H1 (cell line): Measurements from ENCODE around the gene EBF3.

Experiments used
- CREB1 ChIP-seq: IDR thresholded peaks from 2 replicates; pipeline ENCODE4 v1.6.1; 2012; ENCODE audit warnings: inconsistent platforms
- EP300 ChIP-seq, 2 experiments: IDR thresholded peaks; 1 replicate in 1 of 2; 2 replicates in 1 of 2; pipeline ENCODE4 v1.6.1; 2011 to 2012; ENCODE audit warnings: low read depth in 2 of 2, low read length in 2 of 2, mild to moderate bottlenecking in 2 of 2, borderline replicate concordance in 1 of 2, inconsistent platforms in 1 of 2, moderate library complexity in 1 of 2
- GTF2F1 ChIP-seq: IDR thresholded peaks from 2 replicates; pipeline ENCODE4 v1.6.1; 2012; ENCODE audit warnings: low read depth, low read length, improper control_type of control experiment, borderline replicate concordance
- HDAC2 ChIP-seq, 2 experiments: fragments of 300-600 bp in 1 of 2; sonication (generic) in 1 of 2; IDR thresholded peaks; 2 replicates each; pipeline ENCODE4 v1.6.1; 2011 to 2012; ENCODE audit warnings: low read depth in 2 of 2, low read length in 2 of 2, mild to moderate bottlenecking in 2 of 2, moderate library complexity in 2 of 2, borderline replicate concordance in 1 of 2, inconsistent platforms in 1 of 2
- POLR2AphosphoS5 ChIP-seq: IDR thresholded peaks from 2 replicates; pipeline ENCODE4 v1.6.1; 2011; ENCODE audit warnings: low read depth, low read length
- SUZ12 ChIP-seq: fragments of 200-600 bp; sonication (generic); IDR thresholded peaks from 2 replicates; pipeline ENCODE4 v1.6.1; 2012; ENCODE audit warnings: mild to moderate bottlenecking, inconsistent platforms, low read length, moderate library complexity, mixed read lengths
- TF ChIP-seq, protein P1 (sequence below): IDR thresholded peaks from 2 replicates; pipeline ENCODE4 v1.6.1; 2011; ENCODE audit warnings: low read length, improper control_type of control experiment
- TF ChIP-seq, protein P2 (sequence below), 3 experiments: IDR thresholded peaks; 1 replicate in 2 of 3; 2 replicates in 1 of 3; pipeline versions ENCODE4 v1.5.1 to v1.6.1; 2011; ENCODE audit warnings: low read length in 3 of 3, mild to moderate bottlenecking in 3 of 3, inconsistent platforms in 2 of 3, low read depth in 1 of 3, moderate library complexity in 1 of 3; ENCODE audit not compliant: insufficient read depth in 1 of 3; ENCODE audit errors: control extremely low read depth in 1 of 3

DNA sequence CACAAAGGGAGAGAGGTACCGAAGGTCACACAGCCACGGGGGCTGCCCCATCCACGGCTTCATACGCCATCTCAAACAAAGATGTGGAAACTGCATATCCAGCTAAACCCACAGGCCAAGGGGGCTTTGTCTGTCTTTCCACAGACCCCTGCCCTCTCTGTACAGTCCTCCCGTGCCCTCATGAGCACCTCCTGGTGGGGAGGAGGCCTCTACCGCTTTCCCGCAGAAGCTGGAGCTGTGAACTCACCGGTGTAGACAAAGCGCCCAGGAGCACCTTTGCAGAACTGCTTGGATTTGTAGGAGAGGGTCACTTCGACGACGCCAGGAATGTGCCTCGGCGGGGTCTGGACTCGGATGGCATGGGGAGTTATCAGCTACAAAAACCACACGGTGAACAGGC, 97.2 kb downstream of the EBF3 start:
- TF ChIP-seq, protein P1, sequence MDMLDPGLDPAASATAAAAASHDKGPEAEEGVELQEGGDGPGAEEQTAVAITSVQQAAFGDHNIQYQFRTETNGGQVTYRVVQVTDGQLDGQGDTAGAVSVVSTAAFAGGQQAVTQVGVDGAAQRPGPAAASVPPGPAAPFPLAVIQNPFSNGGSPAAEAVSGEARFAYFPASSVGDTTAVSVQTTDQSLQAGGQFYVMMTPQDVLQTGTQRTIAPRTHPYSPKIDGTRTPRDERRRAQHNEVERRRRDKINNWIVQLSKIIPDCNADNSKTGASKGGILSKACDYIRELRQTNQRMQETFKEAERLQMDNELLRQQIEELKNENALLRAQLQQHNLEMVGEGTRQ: no peak
- TF ChIP-seq, protein P2, sequence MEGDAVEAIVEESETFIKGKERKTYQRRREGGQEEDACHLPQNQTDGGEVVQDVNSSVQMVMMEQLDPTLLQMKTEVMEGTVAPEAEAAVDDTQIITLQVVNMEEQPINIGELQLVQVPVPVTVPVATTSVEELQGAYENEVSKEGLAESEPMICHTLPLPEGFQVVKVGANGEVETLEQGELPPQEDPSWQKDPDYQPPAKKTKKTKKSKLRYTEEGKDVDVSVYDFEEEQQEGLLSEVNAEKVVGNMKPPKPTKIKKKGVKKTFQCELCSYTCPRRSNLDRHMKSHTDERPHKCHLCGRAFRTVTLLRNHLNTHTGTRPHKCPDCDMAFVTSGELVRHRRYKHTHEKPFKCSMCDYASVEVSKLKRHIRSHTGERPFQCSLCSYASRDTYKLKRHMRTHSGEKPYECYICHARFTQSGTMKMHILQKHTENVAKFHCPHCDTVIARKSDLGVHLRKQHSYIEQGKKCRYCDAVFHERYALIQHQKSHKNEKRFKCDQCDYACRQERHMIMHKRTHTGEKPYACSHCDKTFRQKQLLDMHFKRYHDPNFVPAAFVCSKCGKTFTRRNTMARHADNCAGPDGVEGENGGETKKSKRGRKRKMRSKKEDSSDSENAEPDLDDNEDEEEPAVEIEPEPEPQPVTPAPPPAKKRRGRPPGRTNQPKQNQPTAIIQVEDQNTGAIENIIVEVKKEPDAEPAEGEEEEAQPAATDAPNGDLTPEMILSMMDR (IDR thresholded peaks at IDR 0.05; ENCODE audit: control extremely low read depth in 1 of 3, insufficient read depth in 1 of 3, low read depth in 1 of 3, low read length in 3 of 3): peak; percentile 44 to 65 (median 61)
- TF ChIP-seq POLR2AphosphoS5: no peak
- no peak for TF ChIP-seq SUZ12
- TF ChIP-seq EP300 (IDR thresholded peaks at IDR 0.05; ENCODE audit: borderline replicate concordance in 1 of 2, low read depth in 2 of 2, low read length in 2 of 2): no peak
- TF ChIP-seq HDAC2 (IDR thresholded peaks at IDR 0.05; ENCODE audit: borderline replicate concordance in 1 of 2, low read depth in 2 of 2, low read length in 2 of 2): no peak
- no peak for TF ChIP-seq CREB1
- no peak for TF ChIP-seq GTF2F1
